TTC549 (cell line): Measurements from ENCODE around the gene STARD6.
"Not testable (repeated sequence)": the region's sequence is repeated elsewhere in the genome, so short reads cannot be mapped to it uniquely, and the experiment has no call there.

ENCODE experiments used
- FAIRE-seq: peaks from 2 replicates; lab custom pipeline; 2012; peaks lifted over from hg19 to GRCh38; lab: Jason Lieb, UNC

STARD6 gene

DNA sequence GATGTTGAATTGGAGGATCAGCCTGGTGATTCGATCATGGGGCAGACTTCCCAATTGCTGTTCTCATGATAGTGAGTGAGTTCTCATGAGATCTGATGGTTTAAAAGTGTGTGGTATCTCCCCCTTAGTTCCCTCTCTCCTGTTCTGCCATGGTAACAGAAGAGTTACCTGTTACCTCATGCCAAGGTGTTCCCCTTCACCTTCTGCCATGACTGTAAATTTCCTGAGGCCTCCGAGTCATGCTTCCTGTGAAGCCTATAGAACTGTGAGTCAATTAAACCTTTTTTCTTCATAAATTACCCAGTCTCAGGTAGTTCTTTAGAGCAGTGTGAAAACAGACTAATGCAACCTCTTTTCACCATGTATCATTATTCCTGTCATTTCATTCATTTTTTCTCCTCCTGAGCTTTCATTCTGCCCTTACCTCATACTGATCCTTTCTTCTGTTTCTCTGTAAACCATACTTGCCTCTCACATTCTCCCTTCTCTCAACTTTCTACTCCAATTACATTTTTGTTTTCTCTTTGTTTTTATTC lies 22.0 kb downstream of the STARD6 start:
- FAIRE-seq = no peak

DNA sequence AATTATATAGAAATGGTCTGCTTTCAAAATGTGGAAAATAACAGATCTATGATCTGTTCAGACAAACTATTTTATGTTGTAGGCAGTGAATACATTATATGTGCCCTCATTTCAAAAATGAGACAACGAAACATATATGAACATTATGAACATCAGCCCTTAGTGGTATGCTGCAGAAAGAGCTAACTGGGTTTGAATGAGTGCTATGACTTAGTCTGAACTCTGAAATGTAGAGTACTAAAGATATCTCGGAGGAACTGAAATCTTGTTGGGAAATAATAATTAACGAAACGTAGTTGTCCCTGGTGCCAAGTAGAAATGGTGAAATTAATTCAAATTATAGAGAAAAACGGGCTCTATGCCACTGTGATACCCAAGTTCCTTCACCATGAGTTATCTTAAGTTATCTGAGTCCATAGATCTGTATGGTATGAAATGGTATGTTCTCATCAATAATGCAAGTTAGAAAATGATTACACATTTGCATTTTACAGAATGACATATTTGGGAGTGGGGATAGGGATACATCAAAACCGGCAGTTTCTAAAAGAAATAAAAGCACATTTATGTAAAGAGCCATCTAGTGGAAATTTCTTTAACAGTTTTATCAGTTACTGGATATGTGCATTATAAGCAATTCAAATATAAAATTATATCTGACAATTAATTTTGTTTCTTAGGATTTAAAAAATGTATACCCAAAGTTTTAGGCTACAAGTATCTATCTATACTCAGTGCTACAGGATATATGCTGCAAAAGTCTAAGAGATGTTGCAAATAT lies 26.7 kb downstream of the STARD6 start:
- FAIRE-seq = no peak

DNA sequence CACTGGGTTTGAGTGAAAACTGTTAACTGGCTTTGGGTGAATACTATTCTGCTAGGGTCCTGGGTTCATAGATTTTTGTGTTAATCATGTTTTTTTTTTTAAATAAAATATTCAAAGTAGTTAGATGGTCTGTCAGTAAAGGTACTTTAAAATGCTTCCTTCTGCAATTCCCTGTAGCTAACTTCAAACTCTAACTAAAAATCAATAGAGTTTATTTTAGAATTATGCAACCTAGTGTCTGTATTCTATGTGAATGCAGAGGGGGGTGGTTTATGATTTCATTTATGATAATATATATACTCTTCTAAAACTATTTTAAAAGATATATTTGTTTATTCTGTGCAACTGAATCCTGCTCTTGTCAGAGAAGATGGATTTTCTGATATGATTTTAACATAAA lies 27.9 kb downstream of the STARD6 start:
- no peak for FAIRE-seq

DNA sequence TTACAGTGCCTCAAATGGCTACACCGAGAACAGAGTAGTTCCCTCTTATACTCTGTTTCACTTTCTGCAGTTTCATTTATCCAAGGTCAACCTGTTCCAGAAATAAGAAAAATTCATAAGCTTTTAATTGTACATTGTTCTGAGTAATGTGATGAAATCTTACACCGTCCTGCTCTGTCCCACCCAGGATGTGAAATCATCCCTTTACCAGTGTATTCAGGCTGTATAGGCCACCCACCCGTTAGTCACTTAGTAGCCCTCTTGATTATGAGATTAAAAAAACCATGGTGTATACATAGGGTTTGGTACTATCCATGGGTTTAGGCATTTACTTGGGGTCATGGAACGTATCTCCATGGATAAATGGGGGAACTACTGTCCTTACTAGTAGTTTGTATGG lies 29.8 kb downstream of the STARD6 start:
- no peak for FAIRE-seq

DNA sequence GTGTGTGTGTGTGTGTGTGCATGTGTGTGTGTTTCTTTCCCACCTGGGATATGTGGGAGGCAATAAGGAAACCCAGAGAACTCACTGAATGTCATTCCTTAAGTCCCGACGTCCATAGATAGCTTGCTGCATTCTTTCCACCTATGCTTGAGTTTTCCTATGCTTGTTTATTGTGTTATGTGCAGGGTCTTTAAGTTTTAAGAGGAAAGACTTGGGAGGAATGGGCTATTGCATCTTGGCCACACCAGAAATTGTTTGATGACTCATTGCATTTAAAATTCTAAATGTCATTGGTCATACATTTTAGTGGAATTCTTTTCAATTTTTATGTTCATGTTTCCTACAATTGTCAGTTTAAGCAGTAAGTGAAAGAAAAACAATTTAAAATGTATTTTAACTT lies 33.7 kb downstream of the STARD6 start:
- no peak for FAIRE-seq

DNA sequence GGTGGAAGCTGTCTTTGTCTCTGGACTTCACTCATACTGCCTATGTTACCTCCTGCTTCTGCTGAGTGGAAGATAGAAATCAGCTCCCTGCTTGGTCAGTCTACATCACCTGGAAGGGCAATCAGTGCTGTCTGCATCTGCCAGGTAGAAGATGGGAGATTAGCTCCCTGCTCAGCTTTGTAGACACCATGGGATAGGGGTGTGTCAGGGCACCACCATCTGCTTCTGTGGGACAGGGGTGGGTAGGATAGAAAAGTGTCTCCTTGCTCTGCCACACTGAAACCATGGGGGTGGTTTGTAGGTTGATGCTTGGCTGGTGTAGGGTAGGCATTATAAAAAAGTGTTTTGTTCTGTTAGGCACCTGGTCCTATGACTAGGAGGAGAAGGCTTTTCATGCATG lies 34.1 kb downstream of the STARD6 start:
- no peak for FAIRE-seq

DNA sequence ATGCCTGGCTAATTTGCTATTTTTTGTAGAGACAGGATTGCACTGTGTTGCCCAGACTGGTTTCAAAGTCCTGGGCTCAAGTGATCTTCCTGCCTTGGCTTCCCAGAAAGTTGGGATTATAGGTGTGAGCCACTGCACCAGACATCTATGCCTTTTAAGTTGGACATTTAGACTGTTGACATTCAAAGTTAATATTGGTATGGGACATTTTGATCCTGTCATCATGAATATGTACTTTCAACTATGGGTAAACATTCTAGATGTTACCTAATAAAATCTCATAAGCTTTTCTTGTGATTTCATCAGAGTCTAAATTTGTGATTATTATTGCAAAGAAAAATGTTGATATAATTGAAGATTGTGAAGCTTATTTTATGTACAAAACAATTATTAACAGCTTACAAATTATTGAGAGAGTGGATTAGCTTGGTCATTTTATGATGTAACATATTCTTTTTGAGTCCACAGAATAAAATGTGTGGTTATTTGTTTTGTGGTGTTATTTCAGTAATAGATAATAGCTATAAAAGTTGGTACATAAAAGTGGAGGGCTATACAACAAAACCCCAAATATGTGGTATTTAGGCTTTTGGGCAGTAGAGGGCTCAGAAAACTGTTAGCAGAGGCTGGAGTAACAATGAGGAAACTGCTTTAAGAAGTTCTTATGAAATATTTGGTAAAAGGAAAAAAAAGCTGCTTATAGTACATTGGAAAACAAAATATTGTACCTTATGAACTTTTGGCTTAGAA lies 41.4 kb downstream of the STARD6 start:
- FAIRE-seq = no peak

DNA sequence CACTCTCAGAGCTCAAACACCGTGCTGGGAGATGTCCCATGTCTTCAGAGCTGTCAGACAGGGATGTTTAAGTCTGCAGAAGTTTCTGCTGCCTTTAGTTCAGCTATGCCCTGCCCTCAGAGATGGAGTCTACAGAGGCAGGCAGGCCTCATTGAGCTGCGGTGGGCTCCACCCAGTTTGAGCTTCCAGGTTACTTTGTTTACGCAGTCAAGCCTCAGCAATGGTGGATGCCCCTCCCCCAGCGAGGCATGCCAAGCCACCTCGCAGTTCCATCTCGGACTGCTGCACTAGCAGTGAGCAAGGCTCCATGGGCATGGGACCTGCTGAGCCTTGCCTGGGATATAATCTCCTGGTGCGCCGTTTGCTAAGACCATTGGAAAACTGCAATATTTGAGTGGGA lies 48.1 kb downstream of the STARD6 start:
- FAIRE-seq = not testable (repeated sequence)

DNA sequence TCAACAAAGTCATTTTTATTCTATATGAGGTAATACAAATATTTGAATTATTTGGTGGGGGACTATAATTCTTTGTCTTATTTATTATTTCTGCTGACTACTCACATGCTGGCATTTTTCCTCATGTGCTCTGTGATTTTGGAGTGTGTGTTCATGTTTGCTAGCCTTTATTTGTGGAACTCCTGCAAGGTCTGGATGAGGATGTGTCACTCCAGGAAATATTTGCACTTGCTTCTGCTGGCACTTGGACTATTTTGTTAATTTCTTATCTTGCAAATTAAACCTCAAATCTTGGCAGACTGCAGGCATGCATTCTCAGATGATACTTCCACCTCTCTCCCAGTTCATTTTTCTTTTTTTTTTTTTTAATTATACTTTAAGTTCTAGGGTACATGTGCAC lies 54.2 kb downstream of the STARD6 start:
- FAIRE-seq = no peak

DNA sequence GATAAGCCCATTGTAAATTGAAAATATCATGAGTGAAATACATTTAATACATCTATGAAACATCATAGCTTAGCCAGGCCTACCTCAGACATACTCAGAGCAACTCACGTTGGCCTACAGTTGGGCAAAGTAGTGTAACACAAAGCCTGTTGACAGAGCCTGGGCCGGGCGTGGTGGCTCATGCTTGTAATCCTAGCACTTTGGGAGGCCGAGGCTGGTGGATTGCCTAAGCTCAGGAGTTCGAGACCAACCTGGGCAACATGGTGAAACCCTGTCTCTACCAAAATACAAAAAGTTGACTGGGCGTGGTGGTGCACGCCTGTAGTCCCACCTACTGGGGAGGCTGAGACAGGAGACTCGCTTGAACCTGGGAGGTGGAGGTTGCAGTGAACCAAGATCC lies 58.7 kb downstream of the STARD6 start:
- not testable (repeated sequence) for FAIRE-seq

DNA sequence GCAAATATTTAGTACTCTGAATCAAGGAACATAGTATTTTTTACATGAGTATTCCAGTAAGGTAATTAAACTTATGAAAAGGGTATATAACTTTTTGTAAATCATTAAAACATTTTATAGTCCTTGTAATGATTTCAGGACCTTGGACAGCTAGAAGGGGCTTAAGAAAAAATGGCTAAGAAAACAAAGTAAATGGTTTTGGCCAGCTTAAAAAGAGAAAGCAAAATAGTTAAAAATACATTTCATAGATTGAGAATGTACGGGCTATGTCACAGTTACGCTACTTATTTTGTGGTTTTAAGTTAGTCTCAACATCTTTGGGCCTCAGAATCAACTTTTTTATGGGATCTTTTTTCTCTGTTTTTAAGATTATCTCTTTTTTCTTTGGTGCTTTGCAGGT lies 61.6 kb downstream of the STARD6 start:
- FAIRE-seq = no peak

DNA sequence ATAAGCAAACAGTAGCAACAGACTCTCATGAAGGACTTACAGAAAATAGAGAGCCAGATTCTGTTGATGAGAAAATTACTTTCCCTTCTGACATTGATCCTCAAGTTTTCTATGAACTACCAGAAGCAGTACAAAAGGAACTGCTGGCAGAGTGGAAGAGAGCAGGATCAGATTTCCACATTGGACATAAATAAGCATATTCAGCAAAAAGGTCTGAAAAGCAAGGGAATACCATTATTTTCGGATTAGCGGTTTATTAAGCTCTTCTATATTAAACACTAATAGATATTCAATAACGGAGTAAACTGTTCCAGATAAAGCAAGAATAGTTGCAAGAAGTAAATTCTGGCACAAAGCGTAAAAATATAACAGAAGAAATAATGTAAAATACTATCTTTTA lies 63.4 kb downstream of the STARD6 start:
- no peak for FAIRE-seq

DNA sequence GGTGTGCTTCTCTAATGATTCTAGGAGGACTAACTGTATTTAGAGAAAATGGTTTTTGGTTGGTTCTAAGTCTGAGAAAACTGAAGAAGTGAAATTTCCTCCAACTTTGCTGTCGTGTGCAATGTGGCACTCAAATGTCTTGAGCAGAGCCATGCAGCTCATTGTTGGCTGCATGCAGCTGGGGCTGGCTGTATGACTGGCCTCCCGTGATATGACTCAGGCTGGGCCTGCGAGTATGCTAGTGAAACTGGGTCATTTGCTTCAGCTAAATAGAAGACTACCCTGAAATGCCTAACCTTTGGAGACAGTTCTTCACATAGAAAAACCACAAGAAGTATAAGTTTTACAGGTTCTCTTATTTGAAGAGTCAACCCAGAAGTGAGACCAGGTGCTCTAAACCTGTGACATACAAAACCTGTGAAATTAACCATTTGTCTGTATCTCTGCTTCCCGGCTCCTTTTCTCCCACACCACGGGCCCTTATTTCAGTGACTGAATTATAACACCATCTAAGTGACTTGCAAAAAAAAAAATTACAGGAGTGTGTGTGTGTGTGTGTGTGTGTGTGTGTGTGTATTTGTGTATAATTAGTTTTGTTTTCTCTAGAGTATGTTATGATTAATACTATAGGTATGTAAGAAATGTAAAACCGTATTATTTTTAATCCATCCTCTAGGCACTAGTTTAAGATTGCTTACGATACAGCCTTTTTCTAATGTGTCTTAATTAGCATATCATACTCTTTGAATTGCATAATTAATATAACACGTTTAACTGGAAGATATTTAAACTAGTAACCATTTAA lies 72.5 kb downstream of the STARD6 start:
- no peak for FAIRE-seq

DNA sequence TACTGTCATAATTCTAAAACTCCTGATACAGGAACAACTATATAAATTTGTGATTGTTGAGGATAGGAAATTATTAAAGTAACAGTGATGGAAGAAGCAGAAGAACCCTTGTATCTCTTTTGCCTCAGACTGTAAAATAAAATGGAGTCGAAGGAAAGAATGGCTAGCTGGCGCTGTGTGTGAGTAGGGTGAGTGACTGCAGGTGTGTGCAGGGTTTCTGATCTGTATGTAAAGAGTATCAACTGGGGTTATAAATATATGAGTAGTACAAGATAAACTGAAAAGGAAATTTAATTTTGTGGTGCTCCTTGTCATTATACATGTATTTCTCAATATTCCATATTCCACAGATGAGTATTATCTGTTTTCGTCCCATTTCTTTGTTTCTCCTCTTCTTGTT lies 73.1 kb downstream of the STARD6 start:
- FAIRE-seq = no peak

DNA sequence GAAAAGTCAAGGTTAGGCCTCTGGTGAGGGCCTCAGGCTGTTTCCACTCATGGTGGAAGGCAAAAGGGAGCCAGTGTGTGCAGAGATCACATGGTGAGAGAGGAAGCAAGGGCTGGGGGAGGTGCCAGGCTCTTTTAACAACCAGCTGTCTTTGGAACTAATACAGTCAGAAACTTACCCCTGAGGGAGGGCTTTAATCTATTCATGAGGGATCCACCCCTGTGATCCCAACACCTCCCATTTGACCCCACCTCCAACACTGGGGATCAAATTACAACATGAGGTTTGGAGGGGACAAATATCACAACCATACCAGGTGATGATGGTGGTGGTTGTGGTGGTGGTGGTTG lies 77.5 kb downstream of the STARD6 start:
- FAIRE-seq = no peak

DNA sequence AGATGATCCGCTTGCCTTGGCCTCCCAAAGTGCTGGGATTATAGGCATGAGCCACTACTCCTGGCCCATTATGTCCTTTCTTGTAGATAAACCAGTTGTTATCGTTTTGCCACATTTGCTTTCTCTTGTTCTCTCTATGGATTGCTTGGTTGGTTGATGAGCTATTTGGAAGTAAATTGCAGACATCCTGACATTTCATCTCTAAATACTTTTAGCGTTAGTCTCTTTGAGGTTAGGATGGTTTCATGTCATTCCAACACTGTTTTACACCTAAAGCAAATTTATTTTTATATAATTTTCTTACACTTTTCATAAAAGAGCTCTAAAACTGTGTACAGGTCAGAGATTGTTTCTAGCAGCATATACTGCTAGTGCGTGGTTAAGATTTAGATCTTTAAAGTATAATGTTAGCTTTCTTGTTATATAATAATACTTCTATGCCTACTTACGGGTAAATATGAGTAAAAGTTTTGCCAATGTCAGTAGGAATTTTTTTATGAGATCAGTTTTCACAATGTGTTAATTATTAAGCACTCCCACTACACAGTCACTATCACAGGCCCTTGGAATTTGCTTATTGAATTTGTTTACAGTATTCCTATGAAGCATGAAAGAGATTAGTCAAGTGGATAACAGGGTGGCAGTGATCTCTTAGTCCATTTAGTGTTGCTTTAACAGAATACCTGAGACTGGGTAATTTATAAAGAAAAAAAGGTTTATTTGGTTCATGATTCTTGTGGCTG lies 78.0 kb downstream of the STARD6 start:
- FAIRE-seq = no peak

DNA sequence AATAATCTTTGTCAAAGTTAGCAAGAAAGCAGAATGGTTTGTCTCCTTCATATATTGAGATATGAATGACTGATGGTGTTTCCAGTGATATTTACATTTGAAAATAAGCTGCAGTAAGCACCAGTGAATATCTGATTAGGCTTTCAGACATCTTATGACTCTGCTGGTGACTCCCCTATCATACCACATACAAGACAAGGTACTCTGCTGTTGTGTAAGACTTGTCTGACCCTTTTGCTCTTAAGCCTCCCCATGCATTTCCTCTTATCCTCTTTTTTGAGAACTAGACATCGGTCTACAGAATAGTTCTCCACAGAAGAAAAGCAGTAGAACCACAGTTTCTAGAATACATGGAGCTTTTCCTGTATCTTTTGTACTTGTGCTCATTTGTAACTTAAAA lies 79.0 kb downstream of the STARD6 start:
- no peak for FAIRE-seq

DNA sequence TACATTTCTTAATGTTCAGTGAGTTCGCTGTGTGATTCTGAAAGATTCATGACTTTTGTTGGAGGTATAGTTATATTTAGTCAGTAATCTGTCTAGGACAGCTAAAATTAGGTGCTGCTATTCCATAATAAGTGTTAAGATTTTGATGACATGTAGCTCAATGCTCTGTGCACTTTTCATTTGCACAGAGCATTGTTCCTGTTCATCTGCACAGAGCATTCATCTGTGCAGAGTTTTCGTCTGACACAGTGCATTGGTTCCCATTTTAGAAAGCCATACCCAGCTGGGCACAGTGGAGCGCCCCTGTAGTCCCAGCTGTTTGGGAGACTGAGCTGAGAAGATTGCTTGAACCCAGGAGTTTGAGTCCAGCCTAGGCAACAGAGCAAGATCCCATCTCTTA lies 79.8 kb downstream of the STARD6 start:
- FAIRE-seq = no peak
